NCI-H2196 treated with DMSO at 0.1 percent for 48 hours (cell line): ENCODE results near the gene UGT2B10.

Source experiments
- DNase-seq: peaks from one replicate; lab custom pipeline; 2025; ENCODE audit not compliant: unreplicated experiment; lab: John Stamatoyannopoulos, UW

UGT2B10 gene

GRCh38 chr4:68869274-68869773 lies 53.5 kb downstream of the UGT2B10 start:
- DNase-seq, result no peak

GRCh38 chr4:68871809-68872642 lies 56.2 kb downstream of the UGT2B10 start:
- no peak for DNase-seq

DNA sequence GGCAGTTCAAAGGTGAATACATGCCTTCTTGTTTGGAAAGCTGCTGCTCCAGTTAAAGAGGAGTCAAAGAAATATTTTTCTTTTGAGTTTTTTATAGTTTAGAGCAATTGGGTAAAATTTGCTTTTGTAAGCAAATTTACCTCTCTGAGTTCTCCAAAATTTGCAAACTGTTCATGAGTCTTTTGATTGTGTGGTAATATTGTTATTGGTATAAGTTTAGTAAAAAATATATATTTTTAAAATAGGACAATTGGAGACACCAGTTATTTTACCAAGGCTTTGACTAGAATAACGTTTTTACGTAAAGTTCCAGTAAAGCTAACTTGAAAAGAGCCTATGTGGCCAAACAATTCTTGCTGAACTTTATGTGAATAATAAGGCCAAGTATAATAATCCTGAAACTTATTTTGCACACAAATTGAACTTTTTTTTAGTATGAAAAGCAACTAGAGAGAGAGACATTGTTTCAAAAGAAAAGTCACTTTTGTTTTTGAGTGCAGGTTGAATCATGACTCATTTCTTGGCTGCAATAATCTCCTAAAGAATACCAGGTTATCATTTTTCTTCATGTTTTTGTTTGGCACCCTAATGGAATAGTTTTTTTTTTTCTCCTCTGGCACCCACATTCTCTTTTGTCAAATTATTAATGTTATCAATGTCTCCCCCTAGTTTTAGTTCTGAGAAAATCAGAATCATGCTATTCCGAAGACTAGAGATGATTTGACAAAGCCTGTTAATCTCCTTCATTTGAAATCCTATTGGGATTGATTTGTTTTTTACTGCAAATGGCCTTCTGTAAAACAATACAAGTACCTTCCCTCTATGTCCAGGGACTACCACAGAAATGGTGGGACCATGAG lies 57.1 kb downstream of the UGT2B10 start:
- no peak for DNase-seq

GRCh38 chr4:68874507-68874906 lies 58.7 kb downstream of the UGT2B10 start:
- no peak for DNase-seq

- no peak for DNase-seq
Measured at GRCh38 chr4:68877555-68877954, 61.8 kb downstream of the UGT2B10 start.

DNA sequence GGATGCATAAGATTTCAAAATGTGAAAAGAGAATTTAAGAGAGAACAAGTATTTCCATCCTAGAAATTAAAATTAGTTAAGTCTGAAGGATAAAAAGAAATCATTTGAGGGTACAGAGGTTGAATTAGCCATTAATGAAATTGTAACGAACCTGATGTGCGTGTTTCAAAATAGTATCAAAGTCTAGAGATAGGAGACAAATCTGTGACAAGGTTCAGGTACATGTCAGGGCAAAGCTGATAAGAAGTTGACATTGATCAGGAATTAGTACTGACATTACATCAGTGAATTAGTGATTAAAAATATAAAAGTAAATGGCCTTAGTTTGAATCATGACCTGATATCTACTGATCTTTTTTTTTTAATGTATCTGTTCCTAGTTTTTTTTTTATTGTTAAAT lies 62.3 kb downstream of the UGT2B10 start:
- no peak for DNase-seq
